ENCODE results near the gene ARHGEF28.

Gene ARHGEF28

DNA sequence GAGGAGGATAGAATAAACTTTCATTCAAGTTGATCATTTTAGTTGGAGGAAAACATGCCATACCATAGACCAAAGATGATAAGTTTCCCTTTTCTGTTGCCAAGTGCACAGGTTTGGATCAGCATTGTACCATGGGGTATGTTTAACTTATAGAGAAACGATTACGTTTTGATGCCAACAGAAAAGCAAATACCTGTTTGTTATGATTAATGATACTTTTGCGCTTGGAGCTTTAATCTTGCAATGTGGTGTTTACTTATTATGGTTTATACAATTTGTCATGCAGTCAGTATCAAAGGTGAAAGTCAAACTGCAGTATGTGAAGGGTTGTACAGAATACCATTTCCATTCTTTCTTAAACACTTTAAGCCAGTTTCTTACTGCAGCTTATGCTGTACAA is 13.2 kb upstream of the ARHGEF28 start:
- TF ChIP-seq, protein P1, sequence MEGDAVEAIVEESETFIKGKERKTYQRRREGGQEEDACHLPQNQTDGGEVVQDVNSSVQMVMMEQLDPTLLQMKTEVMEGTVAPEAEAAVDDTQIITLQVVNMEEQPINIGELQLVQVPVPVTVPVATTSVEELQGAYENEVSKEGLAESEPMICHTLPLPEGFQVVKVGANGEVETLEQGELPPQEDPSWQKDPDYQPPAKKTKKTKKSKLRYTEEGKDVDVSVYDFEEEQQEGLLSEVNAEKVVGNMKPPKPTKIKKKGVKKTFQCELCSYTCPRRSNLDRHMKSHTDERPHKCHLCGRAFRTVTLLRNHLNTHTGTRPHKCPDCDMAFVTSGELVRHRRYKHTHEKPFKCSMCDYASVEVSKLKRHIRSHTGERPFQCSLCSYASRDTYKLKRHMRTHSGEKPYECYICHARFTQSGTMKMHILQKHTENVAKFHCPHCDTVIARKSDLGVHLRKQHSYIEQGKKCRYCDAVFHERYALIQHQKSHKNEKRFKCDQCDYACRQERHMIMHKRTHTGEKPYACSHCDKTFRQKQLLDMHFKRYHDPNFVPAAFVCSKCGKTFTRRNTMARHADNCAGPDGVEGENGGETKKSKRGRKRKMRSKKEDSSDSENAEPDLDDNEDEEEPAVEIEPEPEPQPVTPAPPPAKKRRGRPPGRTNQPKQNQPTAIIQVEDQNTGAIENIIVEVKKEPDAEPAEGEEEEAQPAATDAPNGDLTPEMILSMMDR (IDR thresholded peaks at IDR 0.05; ENCODE audit: extremely low read depth, missing control alignments), result no peak
- DNase-seq (ENCODE audit: low spot score), result no peak

DNA sequence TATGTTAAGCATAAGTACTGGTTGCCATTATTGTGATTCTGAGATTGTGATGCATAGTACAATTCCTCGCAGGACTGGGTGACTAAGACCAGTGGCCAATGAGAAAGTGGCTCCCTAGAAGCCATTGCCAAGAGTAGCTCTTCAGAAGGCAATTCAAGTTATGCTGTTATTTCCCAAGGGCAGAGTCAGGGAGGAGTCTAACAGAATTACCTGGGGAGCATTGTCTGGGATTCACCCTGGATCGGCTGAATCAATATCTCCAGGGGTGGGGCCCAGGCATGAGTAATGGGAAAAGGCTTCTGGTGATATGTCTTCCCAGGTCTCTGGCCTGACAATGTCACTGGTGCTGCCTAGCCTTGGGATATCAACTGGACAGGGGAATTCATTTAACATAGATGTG is 10.9 kb upstream of the ARHGEF28 start:
- no peak for DNase-seq (ENCODE audit: low spot score)

GRCh38 chr5:73615947-73616346 is 10.0 kb upstream of the ARHGEF28 start:
- TF ChIP-seq, protein P1 (IDR thresholded peaks at IDR 0.05; ENCODE audit: extremely low read depth, missing control alignments), result no peak
- DNase-seq (ENCODE audit: low spot score), result no peak

More for the DNA sequence above, 10.9 kb upstream of the ARHGEF28 start:
- TF ChIP-seq, protein P1 (IDR thresholded peaks at IDR 0.05; ENCODE audit: extremely low read depth, missing control alignments), result no peak

- no peak for DNase-seq (ENCODE audit: low spot score)
- TF ChIP-seq, protein P1 (IDR thresholded peaks at IDR 0.05; ENCODE audit: extremely low read depth, missing control alignments), result no peak
These were observed 8.3 kb upstream of the ARHGEF28 start for GRCh38 chr5:73617510-73618279.

DNA sequence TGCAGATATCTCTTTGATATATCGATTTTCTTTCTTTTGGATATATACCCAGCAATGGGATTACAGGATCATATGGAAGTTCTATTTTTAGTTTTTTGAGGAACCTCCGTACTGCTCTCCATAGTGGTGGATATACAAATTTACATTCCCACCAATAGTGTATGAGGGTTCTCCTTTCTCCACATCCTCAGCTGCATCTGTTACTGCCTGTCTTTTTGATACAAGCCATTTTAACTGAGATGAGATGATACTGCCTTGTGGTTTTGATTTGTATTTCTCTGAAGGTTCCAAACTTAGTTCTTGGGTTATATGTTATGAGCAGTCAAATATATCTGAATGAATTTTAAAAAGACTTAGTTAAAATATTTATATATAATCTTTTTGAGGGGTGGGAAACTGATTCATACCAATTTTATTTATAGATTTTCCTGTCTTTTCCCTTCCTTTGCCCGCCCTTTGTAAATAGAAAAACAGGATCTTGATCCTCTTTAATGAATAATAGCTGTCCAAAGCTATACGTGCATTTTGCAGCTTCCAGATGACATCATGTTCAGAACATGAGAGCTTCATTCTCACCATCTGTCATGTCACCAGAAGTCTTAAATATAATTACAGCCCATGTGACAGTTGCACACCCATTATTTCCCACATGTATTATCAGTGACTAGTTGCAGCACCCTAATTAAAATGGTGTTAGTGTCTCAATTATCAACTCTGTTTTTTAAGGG is 6.2 kb upstream of the ARHGEF28 start:
- TF ChIP-seq, protein P1 (IDR thresholded peaks at IDR 0.05; ENCODE audit: extremely low read depth, missing control alignments), result no peak
- DNase-seq (ENCODE audit: low spot score), result no peak

DNA sequence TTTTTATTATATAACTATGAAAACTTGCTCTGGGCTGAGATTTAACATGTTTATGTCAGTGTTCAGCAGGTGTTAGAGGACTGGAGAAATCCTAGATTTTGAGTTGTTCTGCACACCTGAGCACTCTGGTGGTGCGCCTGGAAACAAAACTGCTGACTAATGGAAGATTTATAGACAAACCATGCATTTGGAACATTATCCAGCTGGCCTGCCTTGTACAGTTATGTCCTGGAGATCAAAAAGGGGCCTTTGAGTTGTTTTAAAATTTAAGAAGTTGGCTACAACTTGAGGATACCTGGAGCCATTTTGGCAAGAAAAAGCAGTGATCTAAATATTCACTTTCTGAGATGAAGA is 5.7 kb upstream of the ARHGEF28 start:
- DNase-seq (ENCODE audit: low spot score), result no peak
- TF ChIP-seq, protein P1 (IDR thresholded peaks at IDR 0.05; ENCODE audit: extremely low read depth, missing control alignments), result no peak

GRCh38 chr5:73623060-73623459 is 2.9 kb upstream of the ARHGEF28 start:
- TF ChIP-seq, protein P1 (IDR thresholded peaks at IDR 0.05; ENCODE audit: extremely low read depth, missing control alignments), result no peak
- no peak for DNase-seq (ENCODE audit: low spot score)
